Measurements from ENCODE around the gene PRRC2A. TPM values are rescaled to one million over a fixed set of nuclear protein-coding genes. Genes with fewer than 3 reads are reported as not detected.

Gene PRRC2A
- total and polyA plus RNA-seq, 8 donors: 49.4 to 125 (median 93.7) TPM

DNA sequence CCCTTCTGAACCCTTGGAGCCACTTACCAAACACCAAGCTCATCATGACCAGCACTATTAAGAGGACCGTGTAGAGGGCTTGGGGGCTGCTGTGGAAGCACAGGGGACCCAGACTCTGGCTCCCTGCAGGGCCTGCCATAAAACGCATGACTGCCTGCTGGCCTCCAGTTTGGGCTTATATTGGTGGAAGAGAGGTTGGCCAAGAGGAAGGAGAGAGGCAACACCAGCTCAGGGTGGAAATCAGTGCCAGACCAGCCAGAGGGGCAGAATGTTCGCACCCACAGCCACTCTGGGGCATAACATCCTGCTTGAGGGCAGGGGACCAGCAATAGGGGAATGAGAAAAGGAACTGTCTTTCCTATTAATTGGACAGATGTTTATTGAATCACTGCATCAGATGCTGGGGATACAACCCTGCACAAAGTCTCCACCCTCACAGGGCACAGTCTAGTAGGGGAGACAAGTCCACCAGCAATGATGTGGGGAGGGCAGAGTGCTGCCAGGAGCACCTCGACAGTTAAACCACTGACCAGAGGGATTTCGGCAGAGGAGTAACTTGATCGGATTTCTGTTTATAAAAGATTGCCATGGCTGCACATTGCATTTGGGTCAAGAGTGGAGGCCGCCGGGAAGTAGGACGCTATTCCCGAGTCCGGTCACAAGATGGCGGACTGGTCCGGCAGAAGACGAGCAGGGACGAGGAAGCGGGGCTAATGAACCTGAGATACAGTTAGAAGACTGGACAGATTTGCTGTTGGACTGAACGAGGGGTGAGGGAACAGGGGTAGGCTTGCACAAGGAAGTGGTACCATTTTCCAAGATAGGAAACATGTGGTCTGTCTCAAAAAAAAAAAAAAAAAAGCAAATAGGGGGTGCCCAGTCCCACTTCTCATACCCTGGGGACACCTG lies 60.0 kb downstream of the PRRC2A start, which contains the start of gene LY6G5C:
Gene LY6G5C (minus strand): TSS at position 842 of the 909 bp plus-strand sequence. CDS start 694 bp downstream, at position 148.
- intact Hi-C loops (cut with DNase I; ENCODE audit: low total_unique reads): loop anchor here (10.0 kb wide), 1 partner anchor 84 kb away; the partner anchor contains the start of gene SAPCD1
- H3K9me3 ChIP-seq: no peaks in the 10 kb centered on the region
- TF ChIP-seq, protein P1, sequence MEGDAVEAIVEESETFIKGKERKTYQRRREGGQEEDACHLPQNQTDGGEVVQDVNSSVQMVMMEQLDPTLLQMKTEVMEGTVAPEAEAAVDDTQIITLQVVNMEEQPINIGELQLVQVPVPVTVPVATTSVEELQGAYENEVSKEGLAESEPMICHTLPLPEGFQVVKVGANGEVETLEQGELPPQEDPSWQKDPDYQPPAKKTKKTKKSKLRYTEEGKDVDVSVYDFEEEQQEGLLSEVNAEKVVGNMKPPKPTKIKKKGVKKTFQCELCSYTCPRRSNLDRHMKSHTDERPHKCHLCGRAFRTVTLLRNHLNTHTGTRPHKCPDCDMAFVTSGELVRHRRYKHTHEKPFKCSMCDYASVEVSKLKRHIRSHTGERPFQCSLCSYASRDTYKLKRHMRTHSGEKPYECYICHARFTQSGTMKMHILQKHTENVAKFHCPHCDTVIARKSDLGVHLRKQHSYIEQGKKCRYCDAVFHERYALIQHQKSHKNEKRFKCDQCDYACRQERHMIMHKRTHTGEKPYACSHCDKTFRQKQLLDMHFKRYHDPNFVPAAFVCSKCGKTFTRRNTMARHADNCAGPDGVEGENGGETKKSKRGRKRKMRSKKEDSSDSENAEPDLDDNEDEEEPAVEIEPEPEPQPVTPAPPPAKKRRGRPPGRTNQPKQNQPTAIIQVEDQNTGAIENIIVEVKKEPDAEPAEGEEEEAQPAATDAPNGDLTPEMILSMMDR (IDR thresholded peaks at IDR 0.05): peak in 5 of 7 experiments; percentile 41 to 84 (median 61)
- TF ChIP-seq POLR2A (IDR thresholded peaks at IDR 0.05) (no peak), EP300 (IDR thresholded peaks at IDR 0.05) (no peak), POLR2AphosphoS5 (IDR thresholded peaks at IDR 0.05) (peak in 2 of 3 donors; percentile 44 to 87)
- H3K36me3 ChIP-seq: peaks cover 0 to 13% (median 10%) of the 10 kb centered on the region in 4 donors
- H3K4me1 ChIP-seq: peaks cover 11 to 39% (median 28%) of the 10 kb centered on the region in 4 donors
- H3K27me3 ChIP-seq: no peaks in the 10 kb centered on the region
- peak within 1 kb of the TSS; percentile 61 to 85 (median 79) for H3K27ac ChIP-seq
- 11 to 13% (median 12%) methylated on average over 17 of the region's 17 CpGs for WGBS, 5 donors
- peak within 1 kb of the TSS; percentile 53 to 55 (median 54) for H3K4me3 ChIP-seq
- DNase-seq: peak; percentile 87 to 95

DNA sequence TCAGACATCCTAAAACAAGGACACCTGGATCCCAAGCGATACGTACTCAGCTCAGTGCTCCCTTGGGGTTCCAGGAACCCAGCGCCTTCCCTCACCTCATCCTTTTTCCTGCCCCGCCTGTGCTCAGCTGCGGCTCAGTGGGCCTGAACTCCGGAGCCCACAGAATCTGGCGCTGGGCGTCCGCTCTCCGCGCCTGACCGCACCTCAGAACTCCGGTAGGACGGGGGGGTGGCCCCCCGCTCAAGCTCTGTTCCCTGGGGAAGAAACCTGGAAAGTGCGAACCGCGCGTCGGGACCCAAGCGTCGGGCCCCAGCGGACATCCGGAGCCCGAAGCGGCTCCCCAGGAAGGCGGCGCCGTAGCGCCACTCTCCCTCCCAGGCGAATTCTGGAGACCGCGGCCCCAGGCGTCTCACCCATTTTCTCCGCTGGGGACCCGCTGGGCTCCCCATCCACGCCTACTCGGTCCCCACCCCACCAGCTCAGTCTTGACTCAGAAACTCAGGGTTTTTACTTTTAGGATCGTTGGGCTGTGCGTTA lies 60.7 kb downstream of the PRRC2A start:
- DNase-seq: peak; percentile 45 to 75
- Histone ChIP-seq H3K4me3 (peak overlapping the region; percentile 53 to 55 (median 54)), H3K4me1 (peaks cover 11 to 39% (median 28%) of the 10 kb centered on the region in 4 donors), H3K9me3 (no peaks in the 10 kb centered on the region), H3K27me3 (no peaks in the 10 kb centered on the region), H3K27ac (peak overlapping the region; percentile 61 to 85 (median 79)), H3K36me3 (peaks cover 0 to 20% (median 16%) of the 10 kb centered on the region in 4 donors)
- intact Hi-C loops (cut with DNase I; ENCODE audit: low total_unique reads): loop anchor here (10.0 kb wide), 1 partner anchor 84 kb away; the partner anchor contains the start of gene SAPCD1
- WGBS, 5 donors: 0 to 1% (median 0%) methylated on average over 11 to 40 of the region's 40 CpGs
- no peak for TF ChIP-seq POLR2AphosphoS5 (IDR thresholded peaks at IDR 0.05)
- TF ChIP-seq, protein P1 (IDR thresholded peaks at IDR 0.05): peak in 1 of 7 experiments; percentile 9

DNA sequence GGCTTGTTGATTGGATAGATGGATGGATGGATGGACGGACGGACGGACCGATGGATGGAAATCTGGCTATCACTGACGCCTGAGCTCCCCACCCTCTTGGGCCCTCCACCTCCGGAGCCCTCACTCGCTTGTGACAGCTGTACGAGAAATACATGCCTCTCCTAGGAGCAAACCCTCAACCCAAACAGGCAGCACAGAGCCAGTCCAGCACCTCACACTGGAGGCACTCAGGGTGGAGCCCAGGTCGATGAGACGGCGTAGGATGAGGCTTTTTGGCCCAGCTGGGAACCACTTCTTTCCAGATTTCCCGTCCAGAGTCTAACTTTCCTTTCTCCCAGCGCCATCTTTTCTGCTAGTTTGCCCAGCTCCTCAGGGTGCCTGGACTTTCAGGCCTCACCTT lies 63.1 kb downstream of the PRRC2A start:
- H3K36me3 ChIP-seq: peaks cover 22 to 44% (median 40%) of the 10 kb centered on the region in 4 donors
- TF ChIP-seq, protein P1 (IDR thresholded peaks at IDR 0.05): no peak
- TF ChIP-seq POLR2A (IDR thresholded peaks at IDR 0.05) (no peak), POLR2AphosphoS5 (IDR thresholded peaks at IDR 0.05) (no peak), EP300 (IDR thresholded peaks at IDR 0.05) (no peak)
- WGBS, 5 donors: 53 to 73% (median 54%) methylated on average over 13 of the region's 13 CpGs
- H3K27ac ChIP-seq: peak overlapping the region in 4 of 5 donors; percentile 24 to 66 (median 53)
- no peaks in the 10 kb centered on the region for H3K9me3 ChIP-seq
- DNase-seq: peak in 1 of 2 donors; percentile 46
- peak overlapping the region in 3 of 4 donors; percentile 30 to 38 (median 38) for H3K4me3 ChIP-seq
- no peaks in the 10 kb centered on the region for H3K27me3 ChIP-seq
- H3K4me1 ChIP-seq: peaks cover 11 to 39% (median 28%) of the 10 kb centered on the region in 4 donors
- intact Hi-C loops (cut with DNase I; ENCODE audit: low total_unique reads): loop anchor here (10.0 kb wide), 1 partner anchor 81 kb away; the partner anchor contains the start of gene SAPCD1

GRCh38 chr6:31686483-31686882 lies 66.0 kb downstream of the PRRC2A start:
- H3K36me3 ChIP-seq: peaks cover 49 to 73% (median 69%) of the 10 kb centered on the region in 4 donors
- no peak overlapping the region for H3K4me3 ChIP-seq
- intact Hi-C loops (cut with DNase I; ENCODE audit: low total_unique reads): loop anchor here (10.0 kb wide), 1 partner anchor 78 kb away; the partner anchor contains the start of gene SAPCD1
- H3K27me3 ChIP-seq: no peaks in the 10 kb centered on the region
- WGBS, 5 donors: 76 to 88% (median 81%) methylated on average over 5 of the region's 5 CpGs
- TF ChIP-seq EP300 (IDR thresholded peaks at IDR 0.05) (no peak), POLR2A (IDR thresholded peaks at IDR 0.05) (no peak), POLR2AphosphoS5 (IDR thresholded peaks at IDR 0.05) (no peak)
- TF ChIP-seq, protein P1 (IDR thresholded peaks at IDR 0.05): no peak
- no peaks in the 10 kb centered on the region for H3K9me3 ChIP-seq
- H3K27ac ChIP-seq: no peak overlapping the region
- no peak for DNase-seq
- peaks cover 9 to 44% (median 26%) of the 10 kb centered on the region in 4 donors for H3K4me1 ChIP-seq
